Measurements from ENCODE around the gene RHD. TPM values are rescaled to one million over a fixed set of nuclear protein-coding genes. Genes with fewer than 3 reads are reported as not detected.

RHD gene
- total and polyA plus RNA-seq, 2 experiments from 2014 or later: 0.19 TPM; not detected in 1

- H3K4me3 ChIP-seq: no peak overlapping the region
- no peaks in the 10 kb centered on the region for H3K9me2 ChIP-seq (replicated peaks; ENCODE audit: insufficient read depth)
- no peaks in the 10 kb centered on the region for H3K4me1 ChIP-seq (ENCODE audit: insufficient read depth)
- H3K4me2 ChIP-seq: no peak overlapping the region
- peaks cover 38% of the 10 kb centered on the region for H3K79me2 ChIP-seq
- no peaks in the 10 kb centered on the region for H3K9me3 ChIP-seq (ENCODE audit: low read depth)
- WGBS (ENCODE audit: low lambda C conversion rate, missing lambda C conversion rate): 97% methylated on average over 3 of the region's 3 CpGs
- no peak for TF ChIP-seq EZH2phosphoT487 (IDR thresholded peaks at IDR 0.05; ENCODE audit: low read depth, severe bottlenecking, unreplicated experiment)
- TF ChIP-seq, protein P1, sequence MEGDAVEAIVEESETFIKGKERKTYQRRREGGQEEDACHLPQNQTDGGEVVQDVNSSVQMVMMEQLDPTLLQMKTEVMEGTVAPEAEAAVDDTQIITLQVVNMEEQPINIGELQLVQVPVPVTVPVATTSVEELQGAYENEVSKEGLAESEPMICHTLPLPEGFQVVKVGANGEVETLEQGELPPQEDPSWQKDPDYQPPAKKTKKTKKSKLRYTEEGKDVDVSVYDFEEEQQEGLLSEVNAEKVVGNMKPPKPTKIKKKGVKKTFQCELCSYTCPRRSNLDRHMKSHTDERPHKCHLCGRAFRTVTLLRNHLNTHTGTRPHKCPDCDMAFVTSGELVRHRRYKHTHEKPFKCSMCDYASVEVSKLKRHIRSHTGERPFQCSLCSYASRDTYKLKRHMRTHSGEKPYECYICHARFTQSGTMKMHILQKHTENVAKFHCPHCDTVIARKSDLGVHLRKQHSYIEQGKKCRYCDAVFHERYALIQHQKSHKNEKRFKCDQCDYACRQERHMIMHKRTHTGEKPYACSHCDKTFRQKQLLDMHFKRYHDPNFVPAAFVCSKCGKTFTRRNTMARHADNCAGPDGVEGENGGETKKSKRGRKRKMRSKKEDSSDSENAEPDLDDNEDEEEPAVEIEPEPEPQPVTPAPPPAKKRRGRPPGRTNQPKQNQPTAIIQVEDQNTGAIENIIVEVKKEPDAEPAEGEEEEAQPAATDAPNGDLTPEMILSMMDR (IDR thresholded peaks at IDR 0.05; ENCODE audit: poor library complexity): no peak
- TF ChIP-seq EZH2 (IDR thresholded peaks at IDR 0.05; ENCODE audit: borderline replicate concordance): no peak
- DNase-seq (ENCODE audit: low spot score): no peak
- no peak overlapping the region for H3K27ac ChIP-seq
- H4K20me1 ChIP-seq (ENCODE audit: insufficient read depth, poor library complexity, severe bottlenecking): no peaks in the 10 kb centered on the region
- no peaks in the 10 kb centered on the region for H3K36me3 ChIP-seq (replicated peaks; ENCODE audit: insufficient read depth, low read depth)
- no peaks in the 10 kb centered on the region for H3K27me3 ChIP-seq
- no peak overlapping the region for H2AFZ ChIP-seq
Measured at GRCh38 chr1:25349606-25350005, 77.3 kb downstream of the RHD start.

DNA sequence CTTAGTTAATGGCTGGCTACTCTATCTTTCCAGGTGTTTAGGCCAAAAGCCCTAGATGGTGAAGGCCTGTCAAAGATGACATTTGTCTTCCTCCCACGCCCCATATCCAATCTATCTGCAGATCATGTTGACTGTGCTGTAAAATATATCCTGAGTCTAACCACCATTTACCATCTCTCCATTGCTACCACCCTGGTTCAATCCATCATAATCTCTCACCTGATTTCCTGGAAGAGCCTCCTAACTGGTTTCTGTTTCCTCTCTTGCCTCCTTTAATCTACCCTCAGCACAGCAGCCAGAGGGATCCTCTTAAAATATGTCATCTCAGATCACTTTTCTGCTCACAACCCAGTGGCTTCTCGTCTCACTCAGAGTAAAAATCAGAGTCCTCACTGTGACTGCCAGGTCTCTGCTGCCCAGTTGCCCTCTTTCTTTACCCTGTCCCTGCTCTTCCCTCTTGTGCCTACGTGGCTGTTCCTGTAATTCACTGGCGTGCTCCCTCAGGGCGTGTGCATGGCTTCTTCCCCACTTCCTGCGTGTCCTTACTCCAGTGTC, 83.6 kb downstream of the RHD start:
- no peak for DNase-seq (ENCODE audit: low spot score)
- H3K9me2 ChIP-seq (replicated peaks; ENCODE audit: insufficient read depth): no peaks in the 10 kb centered on the region
- TF ChIP-seq EZH2 (IDR thresholded peaks at IDR 0.05; ENCODE audit: borderline replicate concordance): no peak
- TF ChIP-seq, protein P1 (IDR thresholded peaks at IDR 0.05; ENCODE audit: poor library complexity): no peak
- TF ChIP-seq EZH2phosphoT487 (IDR thresholded peaks at IDR 0.05; ENCODE audit: low read depth, severe bottlenecking, unreplicated experiment): no peak
- no peak overlapping the region for H3K4me2 ChIP-seq
- H3K27ac ChIP-seq: no peak overlapping the region
- H3K27me3 ChIP-seq: no peaks in the 10 kb centered on the region
- H3K79me2 ChIP-seq: no peaks in the 10 kb centered on the region
- no peaks in the 10 kb centered on the region for H3K9me3 ChIP-seq (ENCODE audit: low read depth)
- H2AFZ ChIP-seq: no peak overlapping the region
- H4K20me1 ChIP-seq (ENCODE audit: insufficient read depth, poor library complexity, severe bottlenecking): no peaks in the 10 kb centered on the region
- 84% methylated on average over 6 of the region's 6 CpGs for WGBS (ENCODE audit: low lambda C conversion rate, missing lambda C conversion rate)
- H3K4me1 ChIP-seq (ENCODE audit: insufficient read depth): no peaks in the 10 kb centered on the region
- no peak overlapping the region for H3K4me3 ChIP-seq
- H3K36me3 ChIP-seq (replicated peaks; ENCODE audit: insufficient read depth, low read depth): no peaks in the 10 kb centered on the region

DNA sequence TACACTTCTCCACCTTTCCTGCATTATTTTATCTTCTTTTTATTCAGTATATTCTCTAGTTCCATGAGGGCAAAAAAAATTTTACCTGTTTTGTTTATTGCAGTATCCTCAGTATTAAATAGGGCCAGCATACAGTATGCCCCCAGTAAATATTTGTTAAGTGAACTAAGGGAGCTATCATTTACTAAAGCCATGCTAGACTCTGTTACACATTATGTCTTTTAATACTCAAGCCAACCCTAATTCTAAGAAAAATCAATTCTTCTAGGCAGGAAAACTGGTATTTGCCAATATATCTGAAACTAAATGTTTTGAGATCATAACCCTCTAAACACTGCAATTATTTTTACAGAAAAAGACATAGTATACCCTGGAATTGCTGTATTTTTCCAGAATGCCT, 84.1 kb downstream of the RHD start:
- no peaks in the 10 kb centered on the region for H3K27me3 ChIP-seq
- no peak overlapping the region for H2AFZ ChIP-seq
- no peak overlapping the region for H3K4me3 ChIP-seq
- H3K36me3 ChIP-seq (replicated peaks; ENCODE audit: insufficient read depth, low read depth): no peaks in the 10 kb centered on the region
- no peaks in the 10 kb centered on the region for H3K9me2 ChIP-seq (replicated peaks; ENCODE audit: insufficient read depth)
- no peaks in the 10 kb centered on the region for H3K79me2 ChIP-seq
- TF ChIP-seq EZH2phosphoT487 (IDR thresholded peaks at IDR 0.05; ENCODE audit: low read depth, severe bottlenecking, unreplicated experiment) (no peak), EZH2 (IDR thresholded peaks at IDR 0.05; ENCODE audit: borderline replicate concordance) (no peak)
- TF ChIP-seq, protein P1 (IDR thresholded peaks at IDR 0.05; ENCODE audit: poor library complexity): no peak
- H3K4me2 ChIP-seq: no peak overlapping the region
- no peak overlapping the region for H3K27ac ChIP-seq
- no peaks in the 10 kb centered on the region for H3K4me1 ChIP-seq (ENCODE audit: insufficient read depth)
- H3K9me3 ChIP-seq (ENCODE audit: low read depth): no peaks in the 10 kb centered on the region
- DNase-seq (ENCODE audit: low spot score): no peak
- H4K20me1 ChIP-seq (ENCODE audit: insufficient read depth, poor library complexity, severe bottlenecking): no peaks in the 10 kb centered on the region

DNA sequence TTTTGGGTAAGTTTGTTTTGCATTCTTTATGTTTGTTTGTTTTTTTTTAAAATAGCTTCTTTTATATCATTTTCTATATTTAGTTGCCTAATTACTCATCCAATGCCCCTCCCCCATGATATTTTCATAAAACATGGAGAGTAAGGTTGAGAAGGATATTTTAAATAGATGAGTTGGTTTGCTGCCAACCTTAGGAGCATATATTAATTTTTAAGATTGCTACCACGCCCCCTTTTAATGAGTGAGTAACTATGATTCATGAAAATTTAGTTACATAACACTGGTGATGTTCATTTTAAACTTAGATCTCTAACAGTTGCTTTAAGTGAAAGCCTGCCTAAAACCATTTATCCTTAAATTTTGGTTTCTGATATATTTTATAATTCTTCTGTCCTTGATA, 84.5 kb downstream of the RHD start:
- no peak for DNase-seq (ENCODE audit: low spot score)
- Histone ChIP-seq H3K4me2 (no peak overlapping the region), H3K27ac (no peak overlapping the region), H3K4me1 (ENCODE audit: insufficient read depth) (no peaks in the 10 kb centered on the region), H3K9me2 (replicated peaks; ENCODE audit: insufficient read depth) (no peaks in the 10 kb centered on the region), H3K4me3 (no peak overlapping the region), H3K79me2 (no peaks in the 10 kb centered on the region), H2AFZ (no peak overlapping the region), H3K36me3 (replicated peaks; ENCODE audit: insufficient read depth, low read depth) (no peaks in the 10 kb centered on the region), H3K27me3 (no peaks in the 10 kb centered on the region), H3K9me3 (ENCODE audit: low read depth) (no peaks in the 10 kb centered on the region), H4K20me1 (ENCODE audit: insufficient read depth, poor library complexity, severe bottlenecking) (no peaks in the 10 kb centered on the region)
- 100% methylated on average over 1 of the region's 1 CpG for WGBS (ENCODE audit: low lambda C conversion rate, missing lambda C conversion rate)
- TF ChIP-seq EZH2phosphoT487 (IDR thresholded peaks at IDR 0.05; ENCODE audit: low read depth, severe bottlenecking, unreplicated experiment) (no peak), EZH2 (IDR thresholded peaks at IDR 0.05; ENCODE audit: borderline replicate concordance) (no peak)
- TF ChIP-seq, protein P1 (IDR thresholded peaks at IDR 0.05; ENCODE audit: poor library complexity): no peak
